ENCODE results near the gene CAMK4. TPM values are rescaled to one million over a fixed set of nuclear protein-coding genes. Genes with fewer than 3 reads are reported as not detected.
A peak's percentile ranks its signal among the peaks of the same experiment; 100 is the strongest.

Gene CAMK4
- total RNA-seq, 4 donors from 2014 or later: 0.26 to 33.9 (median 2.0) TPM

- DNase-seq: no peak
- intact Hi-C loops (cut with DNase I; ENCODE audit: low total_unique reads): no loop called here
- Histone ChIP-seq H3K4me3 (no peak overlapping the region), H3K36me3 (no peaks in the 10 kb centered on the region), H3K27me3 (no peaks in the 10 kb centered on the region), H3K27ac (no peak overlapping the region), H3K9me3 (no peaks in the 10 kb centered on the region), H3K4me1 (no peaks in the 10 kb centered on the region)
- TF ChIP-seq, protein P1, sequence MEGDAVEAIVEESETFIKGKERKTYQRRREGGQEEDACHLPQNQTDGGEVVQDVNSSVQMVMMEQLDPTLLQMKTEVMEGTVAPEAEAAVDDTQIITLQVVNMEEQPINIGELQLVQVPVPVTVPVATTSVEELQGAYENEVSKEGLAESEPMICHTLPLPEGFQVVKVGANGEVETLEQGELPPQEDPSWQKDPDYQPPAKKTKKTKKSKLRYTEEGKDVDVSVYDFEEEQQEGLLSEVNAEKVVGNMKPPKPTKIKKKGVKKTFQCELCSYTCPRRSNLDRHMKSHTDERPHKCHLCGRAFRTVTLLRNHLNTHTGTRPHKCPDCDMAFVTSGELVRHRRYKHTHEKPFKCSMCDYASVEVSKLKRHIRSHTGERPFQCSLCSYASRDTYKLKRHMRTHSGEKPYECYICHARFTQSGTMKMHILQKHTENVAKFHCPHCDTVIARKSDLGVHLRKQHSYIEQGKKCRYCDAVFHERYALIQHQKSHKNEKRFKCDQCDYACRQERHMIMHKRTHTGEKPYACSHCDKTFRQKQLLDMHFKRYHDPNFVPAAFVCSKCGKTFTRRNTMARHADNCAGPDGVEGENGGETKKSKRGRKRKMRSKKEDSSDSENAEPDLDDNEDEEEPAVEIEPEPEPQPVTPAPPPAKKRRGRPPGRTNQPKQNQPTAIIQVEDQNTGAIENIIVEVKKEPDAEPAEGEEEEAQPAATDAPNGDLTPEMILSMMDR (IDR thresholded peaks at IDR 0.05): no peak
- TF ChIP-seq POLR2A (IDR thresholded peaks at IDR 0.05): no peak
Observed at GRCh38 chr5:111447099-111447498, 222.9 kb downstream of the CAMK4 start.

DNA sequence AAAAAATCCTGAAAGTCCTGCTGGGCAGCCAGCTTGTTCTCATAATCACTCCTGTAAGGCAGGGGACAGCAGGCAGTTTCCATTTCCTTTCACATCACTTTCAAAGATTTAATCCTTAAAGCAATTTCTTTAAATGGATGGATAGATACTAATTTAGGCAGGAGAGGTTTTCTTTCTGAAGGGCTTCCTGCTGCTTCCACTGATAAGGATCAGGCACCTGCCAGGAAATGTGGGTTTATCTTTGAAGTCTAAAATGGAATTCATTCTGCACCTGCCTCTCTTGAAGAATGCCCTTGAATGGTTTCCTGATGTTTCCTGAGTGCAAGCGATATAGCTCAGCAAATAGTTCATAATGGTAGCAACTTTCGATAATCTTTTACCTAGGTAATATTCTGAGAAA lies 223.6 kb downstream of the CAMK4 start:
- intact Hi-C loops (cut with DNase I; ENCODE audit: low total_unique reads): no loop called here
- H3K4me1 ChIP-seq: no peaks in the 10 kb centered on the region
- no peaks in the 10 kb centered on the region for H3K36me3 ChIP-seq
- no peak for DNase-seq
- no peaks in the 10 kb centered on the region for H3K9me3 ChIP-seq
- H3K27ac ChIP-seq: no peak overlapping the region
- TF ChIP-seq, protein P1 (IDR thresholded peaks at IDR 0.05): no peak
- TF ChIP-seq POLR2A (IDR thresholded peaks at IDR 0.05): no peak
- no peak overlapping the region for H3K4me3 ChIP-seq
- H3K27me3 ChIP-seq: no peaks in the 10 kb centered on the region

DNA sequence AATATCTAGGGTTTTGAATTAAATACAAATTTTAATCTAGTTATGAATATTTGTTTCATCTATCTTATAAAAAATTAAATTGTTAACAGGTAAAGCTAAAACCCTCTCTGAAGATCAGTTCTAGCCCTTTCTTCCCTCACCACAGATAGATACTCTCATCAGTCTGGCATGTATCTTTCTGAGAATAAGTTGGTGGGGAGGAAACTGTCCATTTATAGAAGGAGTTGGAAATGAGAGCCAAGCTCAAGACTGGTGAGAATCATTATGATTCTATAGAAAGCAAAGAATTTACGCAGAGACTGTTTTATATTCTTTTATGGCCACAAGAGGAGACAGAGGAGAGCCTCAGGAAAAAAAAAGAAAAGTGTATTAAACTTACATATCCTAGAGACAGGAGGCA lies 229.1 kb downstream of the CAMK4 start:
- TF ChIP-seq POLR2A (IDR thresholded peaks at IDR 0.05): no peak
- TF ChIP-seq, protein P1 (IDR thresholded peaks at IDR 0.05): no peak
- DNase-seq: no peak
- no peaks in the 10 kb centered on the region for H3K27me3 ChIP-seq
- intact Hi-C loops (cut with DNase I; ENCODE audit: low total_unique reads): no loop called here
- no peaks in the 10 kb centered on the region for H3K36me3 ChIP-seq
- H3K4me1 ChIP-seq: peaks cover 0 to 3% of the 10 kb centered on the region in 2 donors
- H3K9me3 ChIP-seq: no peaks in the 10 kb centered on the region
- no peak overlapping the region for H3K4me3 ChIP-seq
- peak overlapping the region in 1 of 2 donors; percentile 5 for H3K27ac ChIP-seq

- DNase-seq: no peak
- intact Hi-C loops (cut with DNase I; ENCODE audit: low total_unique reads): no loop called here
- peak overlapping the region in 1 of 2 donors; percentile 5 for H3K27ac ChIP-seq
- H3K4me1 ChIP-seq: peaks cover 0 to 3% of the 10 kb centered on the region in 2 donors
- no peaks in the 10 kb centered on the region for H3K36me3 ChIP-seq
- no peak overlapping the region for H3K4me3 ChIP-seq
- no peaks in the 10 kb centered on the region for H3K9me3 ChIP-seq
- no peaks in the 10 kb centered on the region for H3K27me3 ChIP-seq
- TF ChIP-seq, protein P1 (IDR thresholded peaks at IDR 0.05): no peak
- TF ChIP-seq POLR2A (IDR thresholded peaks at IDR 0.05): no peak
Observed at GRCh38 chr5:111453747-111454146, 229.6 kb downstream of the CAMK4 start.

DNA sequence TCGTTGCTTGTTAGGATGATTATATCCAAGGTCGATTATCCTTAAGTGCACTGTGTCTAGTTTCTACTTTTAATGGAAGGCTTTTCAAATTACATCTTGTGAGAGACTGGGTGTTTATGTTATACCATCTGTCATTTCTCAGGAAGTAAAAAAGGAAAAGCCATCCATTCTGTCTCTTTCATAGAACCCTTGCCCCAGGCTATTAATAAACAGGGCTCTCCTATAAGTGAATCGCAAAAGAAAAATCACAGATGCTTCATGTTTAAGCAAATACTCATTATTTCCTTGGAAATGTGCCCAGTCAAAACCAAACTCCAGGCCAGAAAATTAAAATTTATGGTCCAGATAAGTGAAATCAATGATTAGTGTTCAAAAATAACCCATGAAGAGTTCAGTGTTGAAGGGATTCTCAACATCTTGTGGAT lies 230.0 kb downstream of the CAMK4 start:
- Histone ChIP-seq H3K4me3 (no peak overlapping the region), H3K9me3 (no peaks in the 10 kb centered on the region), H3K36me3 (no peaks in the 10 kb centered on the region), H3K27me3 (no peaks in the 10 kb centered on the region), H3K27ac (no peak overlapping the region), H3K4me1 (peaks cover 0 to 3% of the 10 kb centered on the region in 2 donors)
- no peak for DNase-seq
- intact Hi-C loops (cut with DNase I; ENCODE audit: low total_unique reads): no loop called here
- no peak for TF ChIP-seq POLR2A (IDR thresholded peaks at IDR 0.05)
- TF ChIP-seq, protein P1 (IDR thresholded peaks at IDR 0.05): no peak

Data from uterus (tissue), 4 donors.